ENCODE measurements around the gene CXorf38. TPM values are rescaled to one million over a fixed set of nuclear protein-coding genes. Genes with fewer than 3 reads are reported as not detected.

The CXorf38 gene
- total and polyA plus RNA-seq, 2 experiments from 2014 or later: 6.5 to 8.8 TPM

GRCh38 chrX:40688929-40689328, 41.6 kb upstream of the CXorf38 start (continued):
- TF ChIP-seq REST (IDR thresholded peaks at IDR 0.05; ENCODE audit: unreplicated experiment) (no peak), ZNF114 (CRISPR knock-in tag; IDR thresholded peaks at IDR 0.05) (no peak), ZNF331 (CRISPR knock-in tag; IDR thresholded peaks at IDR 0.05; ENCODE audit: low read depth) (no peak), CTCF (conservative IDR thresholded peaks at IDR 0.05; ENCODE audit: low read depth in 2 of 2) (no peak), EZH2phosphoT487 (IDR thresholded peaks at IDR 0.05; ENCODE audit: unreplicated experiment) (no peak)

GRCh38 chrX:40687169-40687568, 39.8 kb upstream of the CXorf38 start:
- H3K4me2 ChIP-seq: no peak overlapping the region
- no peaks in the 10 kb centered on the region for H3K27me3 Mint-ChIP-seq (ENCODE audit: insufficient read depth, low read depth, poor library complexity)
- peaks cover 5% of the 10 kb centered on the region; the same call in 1 of the 2 replicates for H4K20me1 ChIP-seq (replicated peaks; ENCODE audit: insufficient read depth)
- no peak overlapping the region for H3K27ac ChIP-seq (ENCODE audit: low read depth)
- no peak overlapping the region; the same call in 1 of the 2 replicates for H3K27ac Mint-ChIP-seq
- H3K4me3 ChIP-seq: no peak overlapping the region
- H2AFZ ChIP-seq: no peak overlapping the region
- no peaks in the 10 kb centered on the region for H3K9me2 ChIP-seq (ENCODE audit: insufficient read depth)
- no peaks in the 10 kb centered on the region for H3K27me3 ChIP-seq (ENCODE audit: insufficient read depth)
- no peaks in the 10 kb centered on the region for H3K9me3 Mint-ChIP-seq
- ATAC-seq: no peak
- no peaks in the 10 kb centered on the region for H3K4me1 ChIP-seq (ENCODE audit: insufficient read depth)
- H3F3A ChIP-seq (replicated peaks; ENCODE audit: low read depth): no peaks in the 10 kb centered on the region
- peaks cover 68% of the 10 kb centered on the region for H3K36me3 Mint-ChIP-seq (ENCODE audit: low read depth)
- DNase-seq (ENCODE audit: low spot score): no peak
- H3K36me3 ChIP-seq (ENCODE audit: insufficient read depth): peaks cover 25% of the 10 kb centered on the region
- peaks cover 3% of the 10 kb centered on the region; the same call in 2 of the 3 replicates for H3K4me1 Mint-ChIP-seq
- H3K79me2 ChIP-seq (replicated peaks; ENCODE audit: insufficient read depth): 0 out of 2 replicates have a peak, but pooled peaks cover 8% of the 10 kb centered on the region
- H3K4me3 Mint-ChIP-seq: no peak overlapping the region
- TF ChIP-seq STAT1 (IDR thresholded peaks at IDR 0.05; ENCODE audit: unreplicated experiment) (no peak), REST (IDR thresholded peaks at IDR 0.05; ENCODE audit: unreplicated experiment) (no peak), CREB1 (CRISPR knock-in tag; IDR thresholded peaks at IDR 0.05; ENCODE audit: low read depth) (no peak), ZNF114 (CRISPR knock-in tag; IDR thresholded peaks at IDR 0.05) (no peak), EZH2 (IDR thresholded peaks at IDR 0.05; ENCODE audit: low read depth, unreplicated experiment) (no peak), NANOG (IDR thresholded peaks at IDR 0.05; ENCODE audit: borderline replicate concordance) (no peak), CTCF (conservative IDR thresholded peaks at IDR 0.05; ENCODE audit: low read depth in 2 of 2) (no peak)

Measured in GM23338 (cell line).